ENCODE data around the gene MPL. TPM values are rescaled to one million over a fixed set of nuclear protein-coding genes. Genes with fewer than 3 reads are reported as not detected.

MPL gene
- total RNA-seq, 1 donor from 2014 or later, result not detected

GRCh38 chr1:43367026-43367903 is 29.6 kb downstream of the MPL start:
- Mint-ChIP-seq H3K4me1 (ENCODE audit: low read depth, unreplicated experiment) (peaks cover 19% of the 10 kb centered on the region), H3K27ac (ENCODE audit: unreplicated experiment) (peak overlapping the region; percentile 91), H3K36me3 (ENCODE audit: low read depth, unreplicated experiment) (peaks cover 19% of the 10 kb centered on the region), H3K9me3 (ENCODE audit: unreplicated experiment) (no peaks in the 10 kb centered on the region), H3K4me3 (ENCODE audit: unreplicated experiment) (peak overlapping the region; percentile 91), H3K27me3 (ENCODE audit: low read depth, unreplicated experiment) (no peaks in the 10 kb centered on the region)
- H3K79me2 ChIP-seq (ENCODE audit: insufficient read depth, low read length), result peaks cover 67% of the 10 kb centered on the region
- peak overlapping the region; percentile 35 for H2AFZ ChIP-seq (ENCODE audit: low read depth, low read length)
- H3K4me2 ChIP-seq (ENCODE audit: low read length), result peak overlapping the region; percentile 89
- DNase-seq (ENCODE audit: low read depth) (peak; percentile 40), FAIRE-seq (no peak)
- no peak for TF ChIP-seq EZH2 (IDR thresholded peaks at IDR 0.05; ENCODE audit: insufficient read depth, low read length)
- TF ChIP-seq, protein P1, sequence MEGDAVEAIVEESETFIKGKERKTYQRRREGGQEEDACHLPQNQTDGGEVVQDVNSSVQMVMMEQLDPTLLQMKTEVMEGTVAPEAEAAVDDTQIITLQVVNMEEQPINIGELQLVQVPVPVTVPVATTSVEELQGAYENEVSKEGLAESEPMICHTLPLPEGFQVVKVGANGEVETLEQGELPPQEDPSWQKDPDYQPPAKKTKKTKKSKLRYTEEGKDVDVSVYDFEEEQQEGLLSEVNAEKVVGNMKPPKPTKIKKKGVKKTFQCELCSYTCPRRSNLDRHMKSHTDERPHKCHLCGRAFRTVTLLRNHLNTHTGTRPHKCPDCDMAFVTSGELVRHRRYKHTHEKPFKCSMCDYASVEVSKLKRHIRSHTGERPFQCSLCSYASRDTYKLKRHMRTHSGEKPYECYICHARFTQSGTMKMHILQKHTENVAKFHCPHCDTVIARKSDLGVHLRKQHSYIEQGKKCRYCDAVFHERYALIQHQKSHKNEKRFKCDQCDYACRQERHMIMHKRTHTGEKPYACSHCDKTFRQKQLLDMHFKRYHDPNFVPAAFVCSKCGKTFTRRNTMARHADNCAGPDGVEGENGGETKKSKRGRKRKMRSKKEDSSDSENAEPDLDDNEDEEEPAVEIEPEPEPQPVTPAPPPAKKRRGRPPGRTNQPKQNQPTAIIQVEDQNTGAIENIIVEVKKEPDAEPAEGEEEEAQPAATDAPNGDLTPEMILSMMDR (IDR thresholded peaks at IDR 0.05; ENCODE audit: insufficient read depth, low read depth, low read length), result no peak
- peak overlapping the region; percentile 86 for H3K9ac ChIP-seq (ENCODE audit: low read length)
- peak overlapping the region; percentile 69 for H3K4me3 ChIP-seq (ENCODE audit: insufficient read depth, low read depth, low read length)
- H3K4me1 ChIP-seq (ENCODE audit: insufficient read depth, low read length), result peaks cover 28% of the 10 kb centered on the region
- H3K36me3 ChIP-seq (ENCODE audit: insufficient read depth, low read length), result peaks cover 24% of the 10 kb centered on the region
- H3K27ac ChIP-seq (ENCODE audit: low read depth, low read length), result peak overlapping the region; percentile 79
- H3K27me3 ChIP-seq (ENCODE audit: insufficient read depth, low read length), result no peaks in the 10 kb centered on the region
- no peaks in the 10 kb centered on the region for H3K9me3 ChIP-seq (ENCODE audit: insufficient read depth, low read depth, low read length)
- peaks cover 33% of the 10 kb centered on the region for H4K20me1 ChIP-seq (ENCODE audit: insufficient read depth, low read length)

DNA sequence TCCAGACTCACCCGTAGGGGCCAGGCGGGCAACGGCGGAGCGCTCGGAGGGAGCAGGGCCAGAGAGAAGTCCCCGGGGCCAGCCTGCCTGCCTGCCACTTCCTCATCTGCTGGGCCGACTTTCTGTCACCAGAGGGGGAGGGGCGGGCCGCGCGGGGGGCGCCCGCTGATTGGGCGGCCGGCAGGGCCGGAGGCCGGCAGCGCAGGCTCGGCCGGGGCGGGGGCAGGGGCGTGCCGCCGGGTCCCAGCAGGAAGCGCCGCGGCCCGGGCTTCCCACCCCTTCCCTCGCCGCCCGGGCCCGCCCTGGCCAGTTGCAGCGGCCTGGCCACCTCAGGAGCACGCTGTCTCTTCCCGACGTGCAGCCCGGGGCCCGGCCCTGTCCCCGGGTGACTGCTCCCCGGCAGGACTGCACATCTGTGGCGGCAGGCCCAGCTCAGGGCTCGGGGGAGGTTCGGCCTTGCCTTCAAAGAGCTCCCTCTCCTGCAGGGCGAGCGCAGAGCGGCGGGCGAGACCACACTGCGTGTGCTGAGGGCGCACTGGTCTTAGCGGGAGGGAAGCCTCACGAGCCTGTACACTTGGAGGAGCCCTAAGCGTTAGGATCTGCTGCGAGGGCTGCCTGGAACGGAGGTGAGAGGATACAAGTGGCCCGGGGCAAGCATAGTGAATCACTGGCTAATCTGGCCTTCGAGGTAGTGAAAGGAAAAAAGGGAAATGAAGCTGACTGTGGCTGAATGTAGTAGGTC is 30.5 kb downstream of the MPL start, which contains the start of gene ELOVL1:
ELOVL1 (minus strand) TSS at position 108 of the 742 bp plus-strand sequence. CDS start 2,402 bp downstream, outside the sequence.
- Mint-ChIP-seq H3K36me3 (ENCODE audit: low read depth, unreplicated experiment) (peaks cover 19% of the 10 kb centered on the region), H3K27me3 (ENCODE audit: low read depth, unreplicated experiment) (no peaks in the 10 kb centered on the region), H3K4me1 (ENCODE audit: low read depth, unreplicated experiment) (peaks cover 19% of the 10 kb centered on the region), H3K4me3 (ENCODE audit: unreplicated experiment) (peak within 1 kb of the TSS; percentile 91), H3K9me3 (ENCODE audit: unreplicated experiment) (no peaks in the 10 kb centered on the region), H3K27ac (ENCODE audit: unreplicated experiment) (peak within 1 kb of the TSS; percentile 91)
- Histone ChIP-seq H4K20me1 (ENCODE audit: insufficient read depth, low read length) (peaks cover 33% of the 10 kb centered on the region), H3K9ac (ENCODE audit: low read length) (peak within 1 kb of the TSS; percentile 86), H3K27me3 (ENCODE audit: insufficient read depth, low read length) (no peaks in the 10 kb centered on the region), H3K4me1 (ENCODE audit: insufficient read depth, low read length) (peaks cover 35% of the 10 kb centered on the region), H3K9me3 (ENCODE audit: insufficient read depth, low read depth, low read length) (no peaks in the 10 kb centered on the region), H2AFZ (ENCODE audit: low read depth, low read length) (peak within 1 kb of the TSS; percentile 61), H3K36me3 (ENCODE audit: insufficient read depth, low read length) (peaks cover 20% of the 10 kb centered on the region), H3K27ac (ENCODE audit: low read depth, low read length) (peak within 1 kb of the TSS; percentile 79), H3K4me2 (ENCODE audit: low read length) (peak within 1 kb of the TSS; percentile 89), H3K4me3 (ENCODE audit: insufficient read depth, low read depth, low read length) (peak within 1 kb of the TSS; percentile 69), H3K79me2 (ENCODE audit: insufficient read depth, low read length) (peaks cover 61% of the 10 kb centered on the region)
- DNase-seq (ENCODE audit: low read depth), result peak; percentile 75
- TF ChIP-seq, protein P1 (IDR thresholded peaks at IDR 0.05; ENCODE audit: insufficient read depth, low read depth, low read length), result no peak
- no peak for TF ChIP-seq EZH2 (IDR thresholded peaks at IDR 0.05; ENCODE audit: insufficient read depth, low read length)
- no peak for FAIRE-seq

Data from astrocyte (in vitro differentiated cells and primary cell).